ENCODE results near the gene FH. TPM values are rescaled to one million over a fixed set of nuclear protein-coding genes. Genes with fewer than 3 reads are reported as not detected.

FH gene
- total and polyA plus RNA-seq, 2 experiments from 2014 or later, result 56.2 to 69.8 TPM

DNA sequence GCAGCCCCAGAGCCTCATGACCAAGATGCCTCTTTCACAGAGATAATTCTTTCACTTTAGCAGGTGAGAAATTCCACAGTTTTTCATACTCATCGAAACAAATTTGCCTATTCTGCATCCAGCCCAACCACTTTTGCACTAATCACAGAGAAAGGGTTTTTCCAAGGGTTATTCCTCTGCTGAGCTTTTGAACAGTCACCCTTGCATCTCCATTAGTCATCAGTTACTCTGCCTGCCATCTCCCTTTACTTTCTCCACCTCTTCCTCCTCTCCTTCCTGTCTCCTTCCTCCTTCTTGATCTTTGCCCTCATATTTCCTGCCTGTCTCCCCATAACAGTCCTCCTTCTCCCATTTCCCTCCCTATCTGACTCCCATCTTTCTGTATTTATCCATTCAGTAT, 43.9 kb downstream of the FH start:
- Mint-ChIP-seq H3K36me3 (ENCODE audit: low read depth) (no peaks in the 10 kb centered on the region), H3K27ac (no peak overlapping the region)
- ATAC-seq, result no peak

DNA sequence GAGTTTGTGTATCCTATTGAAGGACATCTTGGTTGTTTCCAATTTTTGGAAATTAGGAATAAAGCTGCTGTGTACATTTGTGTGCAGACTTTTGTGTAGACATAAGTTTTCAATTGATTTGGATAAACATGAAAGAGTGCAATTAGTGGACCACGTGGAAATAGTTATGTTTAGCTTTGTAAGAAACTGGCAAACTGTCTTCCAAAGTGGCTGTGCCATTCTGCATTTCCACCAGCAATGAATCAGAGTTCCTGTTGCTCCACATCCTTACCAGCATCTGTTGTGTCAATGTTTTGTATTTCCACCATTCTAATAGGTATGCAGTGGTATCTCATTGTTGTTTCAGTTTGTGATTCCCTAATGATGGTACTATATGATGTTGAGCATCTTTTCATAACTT, 46.5 kb downstream of the FH start:
- H3K4me1 Mint-ChIP-seq, result no peaks in the 10 kb centered on the region
- Histone ChIP-seq H3K4me2 (no peak overlapping the region), H4K20me1 (replicated peaks; ENCODE audit: insufficient read depth) (no peaks in the 10 kb centered on the region), H2AFZ (no peak overlapping the region), H3K27me3 (ENCODE audit: insufficient read depth) (no peaks in the 10 kb centered on the region), H3K4me3 (no peak overlapping the region), H3K27ac (ENCODE audit: low read depth) (no peak overlapping the region), H3K9me2 (ENCODE audit: insufficient read depth) (no peaks in the 10 kb centered on the region), H3F3A (replicated peaks; ENCODE audit: low read depth) (no peaks in the 10 kb centered on the region), H3K79me2 (replicated peaks; ENCODE audit: insufficient read depth) (no peaks in the 10 kb centered on the region), H3K36me3 (ENCODE audit: insufficient read depth) (no peaks in the 10 kb centered on the region), H3K4me1 (ENCODE audit: insufficient read depth) (no peaks in the 10 kb centered on the region)
- TF ChIP-seq JUNB (IDR thresholded peaks at IDR 0.05; ENCODE audit: unreplicated experiment), result no peak
- no peak for TF ChIP-seq ETS1 (IDR thresholded peaks at IDR 0.05)
- TF ChIP-seq CREB1 (CRISPR knock-in tag; IDR thresholded peaks at IDR 0.05; ENCODE audit: low read depth), result no peak
- TF ChIP-seq STAT1 (IDR thresholded peaks at IDR 0.05; ENCODE audit: unreplicated experiment), result no peak
- no peak for TF ChIP-seq CTCF (conservative IDR thresholded peaks at IDR 0.05; ENCODE audit: low read depth in 2 of 2)
- TF ChIP-seq ZNF331 (CRISPR knock-in tag; IDR thresholded peaks at IDR 0.05; ENCODE audit: low read depth), result no peak
- H3K36me3 Mint-ChIP-seq (ENCODE audit: low read depth), result no peaks in the 10 kb centered on the region
- no peaks in the 10 kb centered on the region for H3K9me3 Mint-ChIP-seq
- ATAC-seq, result no peak
- no peak overlapping the region for H3K27ac Mint-ChIP-seq
- DNase-seq (ENCODE audit: low spot score), result no peak
- no peaks in the 10 kb centered on the region for H3K27me3 Mint-ChIP-seq (ENCODE audit: insufficient read depth, low read depth, poor library complexity)
- no peak overlapping the region for H3K4me3 Mint-ChIP-seq

More for the DNA sequence above, 43.9 kb downstream of the FH start:
- no peak overlapping the region for H3K4me2 ChIP-seq
- TF ChIP-seq JUNB (IDR thresholded peaks at IDR 0.05; ENCODE audit: unreplicated experiment) (no peak), EZH2phosphoT487 (IDR thresholded peaks at IDR 0.05; ENCODE audit: unreplicated experiment) (no peak), ZNF114 (CRISPR knock-in tag; IDR thresholded peaks at IDR 0.05) (no peak), ZNF331 (CRISPR knock-in tag; IDR thresholded peaks at IDR 0.05; ENCODE audit: low read depth) (no peak)
- no peaks in the 10 kb centered on the region for H3K79me2 ChIP-seq (replicated peaks; ENCODE audit: insufficient read depth)
- no peak overlapping the region for H2AFZ ChIP-seq
- H3K4me3 ChIP-seq, result no peak overlapping the region
- H3K4me1 Mint-ChIP-seq, result no peaks in the 10 kb centered on the region
- H3F3A ChIP-seq (replicated peaks; ENCODE audit: low read depth), result no peaks in the 10 kb centered on the region
- no peaks in the 10 kb centered on the region for H4K20me1 ChIP-seq (replicated peaks; ENCODE audit: insufficient read depth)
- H3K36me3 ChIP-seq (ENCODE audit: insufficient read depth), result no peaks in the 10 kb centered on the region
- no peaks in the 10 kb centered on the region for H3K4me1 ChIP-seq (ENCODE audit: insufficient read depth)
- no peak overlapping the region for H3K4me3 Mint-ChIP-seq
- no peaks in the 10 kb centered on the region for H3K9me2 ChIP-seq (ENCODE audit: insufficient read depth)
- no peaks in the 10 kb centered on the region for H3K9me3 Mint-ChIP-seq
- H3K27me3 Mint-ChIP-seq (ENCODE audit: insufficient read depth, low read depth, poor library complexity), result no peaks in the 10 kb centered on the region
- H3K27me3 ChIP-seq (ENCODE audit: insufficient read depth), result no peaks in the 10 kb centered on the region
- no peak overlapping the region for H3K27ac ChIP-seq (ENCODE audit: low read depth)
- DNase-seq (ENCODE audit: low spot score), result no peak
